ENCODE results near the gene SELENBP1. TPM values are rescaled to one million over a fixed set of nuclear protein-coding genes. Genes with fewer than 3 reads are reported as not detected.

The SELENBP1 gene
- total RNA-seq, result 11.3 and 12.1 TPM in 2 replicates

GRCh38 chr1:151372058-151372934 is at the start of gene SELENBP1:
TSS of gene SELENBP1 (minus strand) at chr1:151372705. CDS start at chr1:151372641, 64 bp downstream.

GRCh38 chr1:151399324-151400171 is 27.0 kb upstream of the SELENBP1 start, which contains the start of gene PSMB4:
TSS of gene PSMB4 (plus strand) at chr1:151399573. CDS start at chr1:151399588, 15 bp downstream.

GRCh38 chr1:151346769-151347522 is 25.6 kb downstream of the SELENBP1 start, which contains the start of gene RFX5:
TSS of gene RFX5 (minus strand) at chr1:151347252. CDS start at chr1:151346320, 932 bp downstream.

GRCh38 chr1:151327223-151327902 is 45.1 kb downstream of the SELENBP1 start, which contains the start of gene PI4KB:
TSS of gene PI4KB (minus strand) at chr1:151327416. CDS start at chr1:151316481, 10,935 bp downstream.

Other genes with a start within 250 kb of the SELENBP1 start
- 15.5 and 16.6 TPM in 2 replicates for gene SEMA6C, start 226.1 kb downstream of the SELENBP1 start, total RNA-seq
- not detected in 2 replicates for gene TNFAIP8L2, start 216.1 kb downstream of the SELENBP1 start, total RNA-seq
- 4.8 and 5.3 TPM in 2 replicates for gene LYSMD1, start 206.8 kb downstream of the SELENBP1 start, total RNA-seq
- 27.0 and 29.0 TPM in 2 replicates for gene SCNM1, start 206.6 kb downstream of the SELENBP1 start, total RNA-seq
- 0.53 TPM in 1 of 2 replicates, not detected in the other for gene TMOD4, start 196.7 kb downstream of the SELENBP1 start, total RNA-seq
- 40.4 and 46.2 TPM in 2 replicates for gene VPS72, start 182.5 kb downstream of the SELENBP1 start, total RNA-seq
- 75.6 and 77.0 TPM in 2 replicates for gene PIP5K1A, start 174.2 kb downstream of the SELENBP1 start, total RNA-seq
- gene PSMD4, start 118.0 kb downstream of the SELENBP1 start, total RNA-seq, result 122 and 124 TPM in 2 replicates
- gene ZNF687, start 90.4 kb downstream of the SELENBP1 start, total RNA-seq, result 9.8 and 11.3 TPM in 2 replicates
- gene PI4KB, start 45.3 kb downstream of the SELENBP1 start, total RNA-seq, result 42.9 and 43.9 TPM in 2 replicates
- 51.7 and 62.8 TPM in 2 replicates for gene RFX5, start 25.5 kb downstream of the SELENBP1 start, total RNA-seq
- gene PSMB4, start 26.9 kb upstream of the SELENBP1 start, total RNA-seq, result 355 and 391 TPM in 2 replicates
- 44.9 and 51.7 TPM in 2 replicates for gene POGZ, start 86.8 kb upstream of the SELENBP1 start, total RNA-seq
- gene CGN, start 138.7 kb upstream of the SELENBP1 start, total RNA-seq, result 0.93 and 1.7 TPM in 2 replicates
- gene TUFT1, start 167.6 kb upstream of the SELENBP1 start, total RNA-seq, result 1.9 and 2.9 TPM in 2 replicates
- 23.1 and 25.5 TPM in 2 replicates for gene SNX27, start 239.3 kb upstream of the SELENBP1 start, total RNA-seq